ENCODE measurements around the gene ABCB8. TPM values are rescaled to one million over a fixed set of nuclear protein-coding genes. Genes with fewer than 3 reads are reported as not detected.

ABCB8 gene
- total RNA-seq, 2 donors from 2014 or later = 35.9 to 37.2 TPM

GRCh38 chr7:151085691-151086620 lies 57.7 kb downstream of the ABCB8 start, which contains the start of gene AGAP3:
AGAP3 (plus strand) TSS chr7:151086475; CDS start chr7:151086742, 267 bp downstream.
- Histone ChIP-seq H3K4me3 (ENCODE audit: low read length) (peak within 1 kb of the TSS; percentile 91), H3K36me3 (ENCODE audit: control insufficient read depth, insufficient read depth, low read length) (peaks cover 4% of the 10 kb centered on the region), H3K9me3 (ENCODE audit: control insufficient read depth, low read length) (no peaks in the 10 kb centered on the region), H3K27me3 (ENCODE audit: control insufficient read depth, insufficient read depth, low read length, poor library complexity, severe bottlenecking) (peaks cover 6% of the 10 kb centered on the region), H3K4me1 (ENCODE audit: control insufficient read depth, insufficient read depth, low read length) (peaks cover 19% of the 10 kb centered on the region), H3K27ac (ENCODE audit: low read depth, low read length) (peak within 1 kb of the TSS; percentile 84), H3K9ac (ENCODE audit: extremely low read depth, low read length, poor library complexity, severe bottlenecking) (peak within 1 kb of the TSS; percentile 49)
- Mint-ChIP-seq H3K27ac (peak within 1 kb of the TSS; percentile 90), H3K9me3 (no peaks in the 10 kb centered on the region), H3K36me3 (ENCODE audit: low read depth) (peaks cover 7% of the 10 kb centered on the region), H3K27me3 (ENCODE audit: insufficient read depth) (peaks cover 1% of the 10 kb centered on the region), H3K4me1 (peaks cover 34% of the 10 kb centered on the region), H3K4me3 (peak within 1 kb of the TSS; percentile 78)
- 0% methylated on average over 36 to 81 of the region's 84 CpGs for WGBS, 2 experiments (ENCODE audit: insufficient coverage in 1 of 2, insufficient read length in 1 of 2)
- DNase-seq = peak; percentile 93
- peak; percentile 19 for TF ChIP-seq CTCF (conservative IDR thresholded peaks at IDR 0.05)

GRCh38 chr7:151086802-151087244 lies 58.6 kb downstream of the ABCB8 start:
- TF ChIP-seq CTCF (conservative IDR thresholded peaks at IDR 0.05) = no peak

GRCh38 chr7:151087245-151088018 lies 59.2 kb downstream of the ABCB8 start:
- H3K4me3 ChIP-seq (ENCODE audit: low read length) = peak overlapping the region; percentile 91
- H3K36me3 Mint-ChIP-seq (ENCODE audit: low read depth) = peaks cover 16% of the 10 kb centered on the region
- H3K27me3 Mint-ChIP-seq (ENCODE audit: insufficient read depth) = peaks cover 1% of the 10 kb centered on the region
- no peaks in the 10 kb centered on the region for H3K9me3 Mint-ChIP-seq
- peak overlapping the region; percentile 78 for H3K4me3 Mint-ChIP-seq
- H3K9me3 ChIP-seq (ENCODE audit: control insufficient read depth, low read length) = no peaks in the 10 kb centered on the region
- H3K36me3 ChIP-seq (ENCODE audit: control insufficient read depth, insufficient read depth, low read length) = peaks cover 13% of the 10 kb centered on the region
- peaks cover 6% of the 10 kb centered on the region for H3K27me3 ChIP-seq (ENCODE audit: control insufficient read depth, insufficient read depth, low read length, poor library complexity, severe bottlenecking)
- TF ChIP-seq CTCF (conservative IDR thresholded peaks at IDR 0.05) = peak; percentile 58
- peaks cover 14% of the 10 kb centered on the region for H3K4me1 ChIP-seq (ENCODE audit: control insufficient read depth, insufficient read depth, low read length)
- peak overlapping the region; percentile 32 for H3K27ac ChIP-seq (ENCODE audit: low read depth, low read length)
- H3K4me1 Mint-ChIP-seq = peaks cover 38% of the 10 kb centered on the region
- peak overlapping the region; percentile 85 for H3K27ac Mint-ChIP-seq
- DNase-seq = no peak
- WGBS, 2 experiments (ENCODE audit: insufficient coverage in 1 of 2, insufficient read length in 1 of 2) = 1 to 2% methylated on average over 39 to 70 of the region's 70 CpGs
- H3K9ac ChIP-seq (ENCODE audit: extremely low read depth, low read length, poor library complexity, severe bottlenecking) = peak overlapping the region; percentile 49

More at GRCh38 chr7:151086802-151087244, 58.6 kb downstream of the ABCB8 start:
- DNase-seq = peak; percentile 74
- Mint-ChIP-seq H3K36me3 (ENCODE audit: low read depth) (peaks cover 13% of the 10 kb centered on the region), H3K4me3 (peak overlapping the region; percentile 78), H3K27me3 (ENCODE audit: insufficient read depth) (peaks cover 1% of the 10 kb centered on the region), H3K4me1 (peaks cover 40% of the 10 kb centered on the region), H3K27ac (peak overlapping the region; percentile 85), H3K9me3 (no peaks in the 10 kb centered on the region)
- H3K27me3 ChIP-seq (ENCODE audit: control insufficient read depth, insufficient read depth, low read length, poor library complexity, severe bottlenecking) = peaks cover 6% of the 10 kb centered on the region
- H3K9me3 ChIP-seq (ENCODE audit: control insufficient read depth, low read length) = no peaks in the 10 kb centered on the region
- H3K4me1 ChIP-seq (ENCODE audit: control insufficient read depth, insufficient read depth, low read length) = peaks cover 14% of the 10 kb centered on the region
- peak overlapping the region; percentile 91 for H3K4me3 ChIP-seq (ENCODE audit: low read length)
- 0% methylated on average over 13 to 55 of the region's 56 CpGs for WGBS, 2 experiments (ENCODE audit: insufficient coverage in 1 of 2, insufficient read length in 1 of 2)
- H3K27ac ChIP-seq (ENCODE audit: low read depth, low read length) = peak overlapping the region; percentile 32
- peak overlapping the region; percentile 49 for H3K9ac ChIP-seq (ENCODE audit: extremely low read depth, low read length, poor library complexity, severe bottlenecking)
- peaks cover 7% of the 10 kb centered on the region for H3K36me3 ChIP-seq (ENCODE audit: control insufficient read depth, insufficient read depth, low read length)
